ENCODE measurements around the gene TMEM130. TPM values are rescaled to one million over a fixed set of nuclear protein-coding genes. Genes with fewer than 3 reads are reported as not detected.
A peak's percentile ranks its signal among the peaks of the same experiment; 100 is the strongest.

TMEM130 gene
- total RNA-seq, 1 experiment from 2014 or later: not detected

DNA sequence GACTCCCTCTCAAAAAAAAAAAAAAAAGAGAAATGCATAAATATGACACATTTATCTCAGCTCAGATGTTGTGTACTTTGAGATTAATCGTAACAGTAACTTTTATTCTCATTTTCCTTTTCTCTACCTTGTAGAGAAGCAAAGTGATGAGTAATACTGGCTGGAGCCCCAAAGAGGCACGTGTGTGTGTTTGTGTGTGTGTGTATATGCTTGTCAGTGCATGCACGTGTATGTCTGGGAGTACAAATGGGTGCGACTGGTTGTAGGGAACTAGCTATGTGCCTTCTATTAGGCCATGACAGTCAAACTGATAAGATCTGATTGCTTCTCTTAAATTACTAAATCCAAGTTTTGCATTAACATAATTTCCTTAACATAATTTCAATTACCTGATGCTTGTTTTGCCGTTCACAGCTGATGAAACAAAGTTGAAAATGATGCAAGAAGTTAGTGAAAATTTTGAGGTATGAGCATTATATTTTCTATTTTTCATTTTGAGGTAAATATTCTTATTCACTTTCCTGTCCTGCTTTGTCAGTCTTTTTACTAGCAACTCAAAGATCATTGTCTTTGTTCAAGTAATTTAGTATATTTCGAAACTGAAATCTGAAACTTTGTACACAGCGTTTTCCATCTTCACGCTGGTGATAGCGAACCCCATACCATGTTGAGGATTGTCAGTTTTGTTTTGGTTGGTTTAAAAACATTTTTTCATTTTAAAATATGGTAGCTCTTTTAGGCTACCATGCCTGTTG, 11.9 kb upstream of the TMEM130 start:
- no TSS peak for BruUV-seq (replicated peaks)
- TF ChIP-seq, protein P1, sequence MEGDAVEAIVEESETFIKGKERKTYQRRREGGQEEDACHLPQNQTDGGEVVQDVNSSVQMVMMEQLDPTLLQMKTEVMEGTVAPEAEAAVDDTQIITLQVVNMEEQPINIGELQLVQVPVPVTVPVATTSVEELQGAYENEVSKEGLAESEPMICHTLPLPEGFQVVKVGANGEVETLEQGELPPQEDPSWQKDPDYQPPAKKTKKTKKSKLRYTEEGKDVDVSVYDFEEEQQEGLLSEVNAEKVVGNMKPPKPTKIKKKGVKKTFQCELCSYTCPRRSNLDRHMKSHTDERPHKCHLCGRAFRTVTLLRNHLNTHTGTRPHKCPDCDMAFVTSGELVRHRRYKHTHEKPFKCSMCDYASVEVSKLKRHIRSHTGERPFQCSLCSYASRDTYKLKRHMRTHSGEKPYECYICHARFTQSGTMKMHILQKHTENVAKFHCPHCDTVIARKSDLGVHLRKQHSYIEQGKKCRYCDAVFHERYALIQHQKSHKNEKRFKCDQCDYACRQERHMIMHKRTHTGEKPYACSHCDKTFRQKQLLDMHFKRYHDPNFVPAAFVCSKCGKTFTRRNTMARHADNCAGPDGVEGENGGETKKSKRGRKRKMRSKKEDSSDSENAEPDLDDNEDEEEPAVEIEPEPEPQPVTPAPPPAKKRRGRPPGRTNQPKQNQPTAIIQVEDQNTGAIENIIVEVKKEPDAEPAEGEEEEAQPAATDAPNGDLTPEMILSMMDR (IDR thresholded peaks at IDR 0.05; ENCODE audit: unreplicated experiment): no peak
- Mint-ChIP-seq H3K27ac (ENCODE audit: unreplicated experiment) (no peak overlapping the region), H3K4me3 (ENCODE audit: low read depth, unreplicated experiment) (no peak overlapping the region), H3K27me3 (ENCODE audit: unreplicated experiment) (no peaks in the 10 kb centered on the region), H3K4me1 (ENCODE audit: low read depth, unreplicated experiment) (no peaks in the 10 kb centered on the region), H3K36me3 (ENCODE audit: insufficient read depth, unreplicated experiment) (peaks cover 16% of the 10 kb centered on the region), H3K9me3 (ENCODE audit: low read depth, unreplicated experiment) (no peaks in the 10 kb centered on the region)
- no peak for DNase-seq
- CTCF ChIA-PET: no interaction called here
- intact Hi-C loops (cut with micrococcal nuclease; ENCODE audit: unreplicated experiment): no loop called here

DNA sequence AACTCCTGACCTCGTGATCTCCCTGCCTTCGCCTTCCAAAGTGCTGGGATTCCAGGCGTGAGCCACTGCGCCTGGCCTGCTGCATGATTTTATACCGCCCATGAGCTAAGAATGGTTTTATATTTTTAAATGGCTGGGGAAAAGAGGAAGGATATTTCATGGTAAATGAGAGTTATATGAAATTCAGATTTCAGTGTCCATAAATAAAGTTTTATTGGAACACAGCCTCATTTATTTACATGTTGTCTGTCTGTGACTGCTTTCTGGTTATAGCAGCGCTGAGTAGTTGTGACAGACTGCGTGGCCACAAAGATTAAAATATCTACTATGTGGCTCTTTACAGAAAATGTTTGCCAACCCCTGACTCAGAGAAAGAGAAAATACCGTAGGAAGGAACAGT, 10.7 kb upstream of the TMEM130 start:
- CTCF ChIA-PET: no interaction called here
- intact Hi-C loops (cut with micrococcal nuclease; ENCODE audit: unreplicated experiment): no loop called here
- Mint-ChIP-seq H3K4me3 (ENCODE audit: low read depth, unreplicated experiment) (no peak overlapping the region), H3K27me3 (ENCODE audit: unreplicated experiment) (no peaks in the 10 kb centered on the region), H3K9me3 (ENCODE audit: low read depth, unreplicated experiment) (no peaks in the 10 kb centered on the region), H3K27ac (ENCODE audit: unreplicated experiment) (no peak overlapping the region), H3K36me3 (ENCODE audit: insufficient read depth, unreplicated experiment) (peaks cover 16% of the 10 kb centered on the region), H3K4me1 (ENCODE audit: low read depth, unreplicated experiment) (no peaks in the 10 kb centered on the region)
- TF ChIP-seq, protein P1 (IDR thresholded peaks at IDR 0.05; ENCODE audit: unreplicated experiment): no peak
- no peak for DNase-seq
- BruUV-seq (replicated peaks): TSS peak; percentile 27

DNA sequence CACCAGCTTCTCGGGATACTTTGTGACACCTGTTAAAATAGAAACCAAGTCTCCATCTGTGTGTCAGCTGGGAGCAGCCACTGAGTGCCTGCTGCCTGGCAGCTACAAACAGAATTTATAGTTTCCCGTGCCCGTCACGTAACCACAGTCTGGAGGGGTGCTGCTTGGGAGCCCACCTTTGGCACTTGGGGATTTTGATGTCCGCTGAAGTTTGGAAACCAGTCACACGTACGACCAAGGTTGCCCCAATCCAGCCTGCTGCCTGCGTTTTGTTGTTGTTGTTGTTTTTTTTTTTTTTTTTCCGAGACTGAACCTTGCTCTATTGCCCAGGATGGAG, 10.1 kb upstream of the TMEM130 start:
- CTCF ChIA-PET: interaction anchor here (0.6 kb wide), 1 partner anchor 13 kb away, joined by 3 read pairs; no protein-coding TSS in a partner anchor
- TF ChIP-seq, protein P1 (IDR thresholded peaks at IDR 0.05; ENCODE audit: unreplicated experiment): no peak
- no peaks in the 10 kb centered on the region for H3K27me3 Mint-ChIP-seq (ENCODE audit: unreplicated experiment)
- no peaks in the 10 kb centered on the region for H3K9me3 Mint-ChIP-seq (ENCODE audit: low read depth, unreplicated experiment)
- peak overlapping the region; percentile 80 for H3K4me3 Mint-ChIP-seq (ENCODE audit: low read depth, unreplicated experiment)
- no peak overlapping the region for H3K27ac Mint-ChIP-seq (ENCODE audit: unreplicated experiment)
- H3K4me1 Mint-ChIP-seq (ENCODE audit: low read depth, unreplicated experiment): no peaks in the 10 kb centered on the region
- no TSS peak for BruUV-seq (replicated peaks)
- intact Hi-C loops (cut with micrococcal nuclease; ENCODE audit: unreplicated experiment): no loop called here
- DNase-seq: no peak
- peaks cover 16% of the 10 kb centered on the region for H3K36me3 Mint-ChIP-seq (ENCODE audit: insufficient read depth, unreplicated experiment)

DNA sequence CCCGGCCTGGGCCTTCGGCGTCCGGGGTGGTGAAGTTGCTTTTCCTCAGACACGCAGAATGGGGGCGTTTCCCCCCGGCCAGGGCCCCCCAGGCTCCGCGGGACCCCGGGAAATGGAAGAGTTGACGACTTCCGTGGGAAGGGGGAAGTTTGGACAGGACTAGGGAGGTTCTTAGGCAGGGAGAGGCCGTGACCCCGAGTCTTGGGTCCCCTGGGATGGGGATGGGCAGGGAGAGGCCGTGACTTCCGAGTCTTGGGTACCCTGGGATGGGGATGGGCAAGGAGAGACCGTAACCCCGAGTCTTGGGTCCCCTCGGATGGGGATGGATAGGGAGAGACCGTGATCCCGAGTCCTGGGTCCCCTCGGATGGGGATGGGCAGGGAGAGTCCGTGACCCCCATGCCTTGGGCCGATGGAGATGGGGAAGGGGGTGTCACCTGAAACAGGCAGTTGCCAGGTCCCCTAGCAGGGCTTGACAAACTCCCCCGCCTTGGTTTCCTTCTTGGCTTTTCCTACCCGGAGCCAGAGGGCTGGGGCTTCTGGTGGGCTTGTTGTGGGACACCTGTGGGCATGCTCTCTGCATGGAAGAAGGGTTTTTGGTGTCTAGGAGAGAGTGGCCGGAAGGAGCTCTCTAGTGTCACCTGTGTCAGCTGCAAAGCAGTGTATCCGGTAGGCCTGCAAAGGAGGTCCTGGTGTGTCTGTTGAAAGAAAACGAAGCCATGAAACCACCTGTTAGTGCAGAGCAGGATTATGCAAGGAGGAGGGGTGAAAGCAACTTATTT, 9.6 kb upstream of the TMEM130 start:
- H3K27ac Mint-ChIP-seq (ENCODE audit: unreplicated experiment): no peak overlapping the region
- H3K4me3 Mint-ChIP-seq (ENCODE audit: low read depth, unreplicated experiment): peak overlapping the region; percentile 80
- no peaks in the 10 kb centered on the region for H3K4me1 Mint-ChIP-seq (ENCODE audit: low read depth, unreplicated experiment)
- no TSS peak for BruUV-seq (replicated peaks)
- peak; percentile 33 for DNase-seq
- CTCF ChIA-PET: interaction anchor here (0.6 kb wide), 1 partner anchor 13 kb away, joined by 3 read pairs; no protein-coding TSS in a partner anchor
- intact Hi-C loops (cut with micrococcal nuclease; ENCODE audit: unreplicated experiment): no loop called here
- H3K9me3 Mint-ChIP-seq (ENCODE audit: low read depth, unreplicated experiment): no peaks in the 10 kb centered on the region
- peaks cover 16% of the 10 kb centered on the region for H3K36me3 Mint-ChIP-seq (ENCODE audit: insufficient read depth, unreplicated experiment)
- TF ChIP-seq, protein P1 (IDR thresholded peaks at IDR 0.05; ENCODE audit: unreplicated experiment): no peak
- H3K27me3 Mint-ChIP-seq (ENCODE audit: unreplicated experiment): no peaks in the 10 kb centered on the region

Measured in Calu3 (cell line).